NT2/D1 (cell line): ENCODE measurements around the gene POU2F2.

ENCODE experiments used
- SUZ12 ChIP-seq: IDR thresholded peaks from 2 replicates; pipeline ENCODE4 v1.6.1; 2011; ENCODE audit not compliant: insufficient read length, insufficient read depth; ENCODE audit errors: extremely low read depth
- YY1 ChIP-seq: IDR thresholded peaks from 2 replicates; pipeline ENCODE4 v1.6.1; 2011; ENCODE audit not compliant: insufficient read length, insufficient read depth

- no peak for TF ChIP-seq YY1
- TF ChIP-seq SUZ12 = no peak
These were observed 44.9 kb upstream of the POU2F2 start for GRCh38 chr19:42176990-42177685.
